ENCODE results near the gene FAIM2.
"Not testable (repeated sequence)": the region's sequence is repeated elsewhere in the genome, so short reads cannot be mapped to it uniquely, and the experiment has no call there.

Gene FAIM2

DNA sequence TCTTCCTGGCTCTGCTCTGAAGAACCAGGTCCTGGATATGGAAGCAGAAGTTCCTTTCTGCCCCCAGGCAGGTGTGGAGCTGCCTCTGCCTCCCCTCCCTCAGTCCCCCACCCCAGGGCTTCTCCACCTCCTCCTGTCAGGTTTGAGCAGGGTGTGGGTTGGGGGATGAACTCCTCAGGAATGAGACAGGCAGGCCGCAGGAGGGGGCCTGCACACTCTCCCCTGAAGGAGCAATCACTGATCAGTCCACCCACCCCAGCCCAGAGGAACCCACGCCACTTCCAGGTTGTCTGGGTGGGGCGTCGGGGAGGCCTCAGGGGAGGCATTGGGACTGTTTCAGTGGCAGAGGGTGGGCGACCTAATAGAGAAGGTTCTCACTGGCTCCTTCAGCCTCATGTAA lies 26.6 kb downstream of the FAIM2 start:
- no peak for DNase-seq

- DNase-seq, result no peak
Observed at GRCh38 chr12:49876070-49876469, 27.6 kb downstream of the FAIM2 start.

DNA sequence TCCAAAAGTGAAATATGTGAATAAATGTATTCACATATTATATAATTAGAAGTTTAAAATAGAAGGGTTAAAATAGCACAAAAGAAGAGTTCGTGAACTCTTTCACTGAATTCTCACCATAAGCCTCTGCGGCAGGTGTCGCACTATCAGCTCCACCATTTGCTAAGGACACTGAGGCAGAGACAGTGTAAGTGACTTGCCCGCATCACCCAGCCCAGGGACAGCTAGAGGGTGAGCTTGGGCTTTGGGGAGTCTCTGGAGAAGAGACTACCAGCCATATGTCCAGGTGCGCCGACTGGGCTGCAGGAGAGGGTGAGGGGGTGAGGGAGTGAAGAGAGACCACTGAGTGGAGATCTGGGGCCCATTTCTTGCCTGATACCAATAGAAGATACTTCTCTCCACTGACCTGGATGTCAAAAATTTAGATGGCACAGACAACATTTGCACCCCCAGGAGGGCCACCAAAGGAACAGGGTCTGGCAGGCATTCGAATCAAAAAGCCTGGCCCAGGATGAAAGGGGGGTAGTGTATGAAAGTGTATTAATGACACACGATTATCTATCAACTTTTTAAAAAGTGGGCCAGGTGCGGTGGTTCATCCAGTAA lies 28.5 kb downstream of the FAIM2 start:
- DNase-seq, result no peak

GRCh38 chr12:49874142-49874897 lies 29.4 kb downstream of the FAIM2 start:
- DNase-seq, result no peak

GRCh38 chr12:49873361-49873934 lies 30.3 kb downstream of the FAIM2 start:
- no peak for DNase-seq

GRCh38 chr12:49872781-49873181 lies 30.9 kb downstream of the FAIM2 start:
- DNase-seq, result no peak

DNA sequence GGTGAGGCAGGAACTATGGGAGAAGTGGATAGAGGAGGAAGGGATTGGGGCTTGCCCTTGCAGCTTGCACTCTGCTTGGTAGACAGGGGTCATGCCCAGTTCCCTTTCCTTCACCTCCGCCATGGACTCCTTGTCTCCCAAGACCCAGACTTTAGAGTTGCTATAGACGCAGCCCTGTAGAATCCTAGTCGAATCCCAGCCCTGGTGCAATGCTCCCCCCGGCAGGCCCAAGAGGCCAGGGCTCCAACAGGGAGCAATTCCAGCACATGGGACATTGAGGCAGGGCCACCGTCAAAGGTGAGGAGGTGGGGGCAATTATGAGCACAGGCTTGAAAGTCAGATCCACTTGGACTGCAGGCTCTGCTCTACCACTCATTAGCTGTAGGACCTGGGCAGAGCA lies 31.3 kb downstream of the FAIM2 start:
- DNase-seq, result no peak

GRCh38 chr12:49871811-49872251 lies 31.9 kb downstream of the FAIM2 start:
- DNase-seq, result not testable (repeated sequence)

- DNase-seq, result no peak
Observed at GRCh38 chr12:49871263-49871561, 32.5 kb downstream of the FAIM2 start.

- no peak for DNase-seq
Observed at GRCh38 chr12:49870501-49871262, 33.0 kb downstream of the FAIM2 start.

GRCh38 chr12:49869816-49870500 lies 33.7 kb downstream of the FAIM2 start:
- DNase-seq, result no peak

GRCh38 chr12:49868952-49869815 lies 34.5 kb downstream of the FAIM2 start:
- DNase-seq, result no peak

- DNase-seq, result no peak
Observed at GRCh38 chr12:49868449-49868848, 35.3 kb downstream of the FAIM2 start.

DNA sequence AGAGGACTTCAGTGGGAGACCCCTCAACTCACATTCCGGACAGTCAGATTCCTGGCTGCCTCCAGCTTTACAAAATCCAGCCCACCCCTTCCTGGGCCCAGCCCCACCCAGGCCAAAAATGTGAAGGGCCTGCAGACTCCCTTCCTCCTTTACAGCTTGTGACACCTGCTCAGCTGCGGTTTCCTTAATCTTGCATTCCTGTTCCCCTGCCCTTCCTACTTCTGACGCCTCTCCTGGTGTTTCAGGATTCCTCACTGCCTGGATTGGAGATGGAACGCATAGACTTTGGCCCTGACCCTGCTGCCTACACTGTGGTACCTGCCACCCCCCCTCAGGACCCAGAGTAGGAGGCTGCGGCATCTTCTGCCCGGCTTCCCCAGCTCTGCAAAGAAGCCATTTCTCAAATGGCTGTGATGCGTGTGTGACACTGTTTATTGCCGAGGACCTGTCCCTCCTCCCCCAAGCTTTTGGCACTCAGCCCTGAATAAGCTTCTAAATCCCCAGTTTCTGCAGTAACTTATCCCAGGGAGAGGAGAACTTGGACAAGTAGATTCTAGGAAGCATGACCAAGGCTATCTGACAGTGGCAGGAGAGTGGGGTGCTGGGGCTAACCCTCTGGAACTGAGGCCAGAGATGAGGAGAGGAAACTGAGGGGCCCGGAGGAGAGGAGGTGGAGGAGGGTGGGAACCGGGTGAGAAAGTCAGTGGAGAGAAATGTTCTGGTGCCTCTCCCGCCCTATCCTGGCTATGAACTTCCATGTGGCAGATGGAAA lies 35.9 kb downstream of the FAIM2 start:
- no peak for DNase-seq

DNA sequence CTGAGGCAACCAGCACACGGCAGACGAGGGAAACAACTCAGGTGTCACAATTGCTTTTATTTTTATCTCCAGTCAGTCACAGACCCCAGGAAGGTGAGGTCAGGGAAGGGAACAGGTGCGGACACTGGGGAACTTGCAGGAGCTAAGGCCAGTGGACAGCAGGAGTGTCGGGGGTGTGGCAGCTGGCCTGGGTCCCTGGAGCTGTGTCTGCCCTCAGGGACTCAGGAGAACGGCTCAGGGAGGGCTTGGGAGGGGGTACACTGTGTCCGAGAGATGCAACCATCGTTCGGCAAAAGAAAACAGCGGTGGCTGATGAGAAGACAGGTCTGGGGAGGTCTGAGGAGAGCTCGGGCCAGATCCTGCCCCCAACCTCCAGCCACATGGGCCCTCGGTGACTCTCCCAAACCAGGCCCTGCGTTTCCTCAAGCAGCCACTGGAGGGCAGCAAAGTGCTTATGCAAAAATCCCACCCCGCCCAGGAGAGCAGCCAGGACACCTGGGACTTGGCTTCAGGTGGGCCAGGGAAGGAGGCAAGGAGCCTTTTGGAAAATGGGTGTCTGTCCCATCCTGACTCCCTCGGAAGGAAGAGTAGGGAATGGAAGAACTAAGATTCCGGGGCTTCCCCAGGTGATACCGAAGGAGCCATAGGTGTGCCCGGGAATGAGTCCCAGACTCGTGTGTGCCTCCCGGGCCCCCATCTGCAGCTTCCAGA lies 36.7 kb downstream of the FAIM2 start:
- peak; percentile 75 for DNase-seq

- DNase-seq, result no peak
Observed at GRCh38 chr12:49865782-49866135, 37.9 kb downstream of the FAIM2 start.

- DNase-seq, result no peak
Observed at GRCh38 chr12:49865109-49865781, 38.5 kb downstream of the FAIM2 start.

DNA sequence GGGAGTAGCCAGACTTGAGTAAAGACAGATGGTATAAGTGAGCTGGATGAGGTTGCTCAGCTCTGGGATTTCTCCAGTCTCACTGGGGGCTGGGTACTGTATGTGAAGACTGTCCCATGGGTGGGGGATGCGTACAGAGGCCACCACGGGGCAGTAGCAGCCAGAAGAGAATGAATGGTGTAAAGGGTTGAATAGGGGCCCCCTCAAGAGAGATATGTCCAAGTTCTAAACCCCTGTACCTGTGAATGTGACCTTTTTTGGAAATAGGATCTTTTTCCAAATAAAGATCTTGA lies 39.0 kb downstream of the FAIM2 start:
- no peak for DNase-seq

DNA sequence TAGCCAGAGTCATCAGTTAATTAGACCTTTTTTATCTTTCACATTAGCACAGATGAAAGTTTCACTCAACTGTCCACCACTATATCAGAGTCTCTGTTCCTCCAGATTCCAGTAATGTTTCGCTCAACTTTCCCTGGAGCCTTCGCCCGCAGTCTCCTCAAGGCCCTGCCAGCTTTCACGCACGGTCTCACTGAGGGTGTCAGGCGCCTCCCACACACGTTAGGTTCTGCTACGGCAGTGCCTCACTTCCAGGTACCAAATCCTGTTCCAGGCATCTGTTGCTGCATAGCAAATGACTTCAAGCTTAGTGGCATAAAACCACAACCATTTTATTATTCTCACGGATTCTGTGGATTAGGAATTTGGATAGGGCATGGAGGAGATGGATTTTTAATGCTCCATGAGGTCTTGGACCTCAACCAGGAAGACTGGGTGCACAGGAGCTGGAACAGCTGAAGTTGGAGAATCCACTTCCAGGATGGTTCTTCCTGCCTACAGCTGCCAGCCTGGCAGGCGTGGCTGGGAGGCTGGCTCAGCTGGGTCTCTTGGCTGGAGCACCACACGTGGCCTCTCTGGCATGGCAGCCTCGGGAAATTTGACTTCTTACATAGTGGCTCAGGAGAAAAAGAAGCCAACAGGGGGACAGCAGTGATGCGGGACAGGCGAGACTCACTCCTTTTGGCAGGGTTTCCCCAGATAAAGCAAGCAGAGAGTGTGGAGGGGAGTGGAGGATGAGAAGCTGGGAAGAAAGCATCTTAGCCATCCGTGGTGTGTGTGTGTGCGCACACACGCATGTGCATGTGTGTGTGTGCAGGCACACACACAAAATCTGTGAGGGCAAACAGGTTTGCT lies 39.5 kb downstream of the FAIM2 start:
- no peak for DNase-seq
